Natural killer cell (primary cell): ENCODE results near the gene IP6K3. TPM values are rescaled to one million over a fixed set of nuclear protein-coding genes. Genes with fewer than 3 reads are reported as not detected.

Experiments used
- ATAC-seq, 3 donors: fragments of 150-1000 bp in 2 of 3; fragments of 200-7000 bp in 1 of 3; cut with Tn5 transposase; 1 replicate in 1 of 3; 2 replicates in 2 of 3; pipeline ENCODE4 v1.10.0; 2021; ENCODE audit warnings: mild to moderate bottlenecking in 2 of 3, moderate library complexity in 2 of 3
- DNase-seq, 2 donors: peaks; one replicate each; pipeline versions ENCODE4 v3.0.0 to v3.0.0-alpha.2; 2013 to 2021; ENCODE audit warnings: mixed read lengths in 1 of 2
- H3K27ac ChIP-seq: one replicate; pipeline ENCODE4 v1.5.1; 2013; ENCODE audit warnings: mild to moderate bottlenecking, low read length
- H3K27me3 ChIP-seq: one replicate; pipeline ENCODE4 v1.6.1; 2013; ENCODE audit warnings: low read length; ENCODE audit not compliant: control insufficient read depth, insufficient read depth
- H3K36me3 ChIP-seq: one replicate; pipeline ENCODE4 v1.6.1; 2013; ENCODE audit warnings: low read length; ENCODE audit not compliant: control insufficient read depth, insufficient read depth
- H3K4me1 ChIP-seq: one replicate; pipeline ENCODE4 v1.6.1; 2013; ENCODE audit warnings: low read length; ENCODE audit not compliant: control insufficient read depth, insufficient read depth
- H3K4me3 ChIP-seq: one replicate; pipeline ENCODE4 v1.5.1; 2013; ENCODE audit warnings: low read length
- H3K9me3 ChIP-seq: one replicate; pipeline ENCODE4 v1.6.1; 2013; ENCODE audit warnings: low read length; ENCODE audit not compliant: control insufficient read depth, insufficient read depth
- H3K27ac Mint-ChIP-seq, 2 donors: one replicate each; pipeline ENCODE4 v1.8.0; 2022; ENCODE audit warnings: mild to moderate bottlenecking in 2 of 2, mixed read lengths in 2 of 2, moderate library complexity in 1 of 2
- H3K27me3 Mint-ChIP-seq, 2 donors: one replicate each; pipeline ENCODE4 v1.8.0; 2022; ENCODE audit warnings: low read depth in 2 of 2, mixed read lengths in 2 of 2
- H3K36me3 Mint-ChIP-seq: one replicate; pipeline ENCODE4 v1.8.0; 2022; ENCODE audit warnings: mixed read lengths
- H3K4me1 Mint-ChIP-seq, 2 donors: one replicate each; pipeline ENCODE4 v1.8.0; 2022; ENCODE audit warnings: mixed read lengths in 2 of 2
- H3K4me3 Mint-ChIP-seq: one replicate; pipeline ENCODE4 v1.8.0; 2022; ENCODE audit warnings: mild to moderate bottlenecking, moderate library complexity, mixed read lengths
- H3K9me3 Mint-ChIP-seq, 2 donors: one replicate each; pipeline ENCODE4 v1.8.0; 2022; ENCODE audit warnings: mixed read lengths in 2 of 2
- whole genome bisulfite sequencing: methylation state at CpG from one replicate; pipeline ENCODE4 v1.1.7; 2013; ENCODE audit warnings: missing lambda C conversion rate; ENCODE audit not compliant: insufficient coverage; 5-methylcytosine and 5-hydroxymethylcytosine counted together
- intact Hi-C: fragments of 100-400 bp; cut with micrococcal nuclease; formaldehyde crosslinking; loops from one replicate; pipeline ENCODE4 v1.14.2; 2022
- total RNA-seq, 4 donors: library from RNA; stranded (reverse); fragments of 120-200 nt in 1 of 4; gene quantifications; one replicate each; pipeline versions ENCODE4 v1.2.3 to v1.2.4, GENCODE V29; 2013 to 2022
- TF ChIP-seq, protein P1 (sequence below): fragments of 200-600 bp; IDR thresholded peaks from one replicate; pipeline ENCODE4 v1.8.0; 2022; ENCODE audit warnings: antibody characterized with exemption

Gene IP6K3
- total RNA-seq, 3 donors from 2014 or later (not counting 1 experiment from before 2014, with no cell fraction given), result not detected

DNA sequence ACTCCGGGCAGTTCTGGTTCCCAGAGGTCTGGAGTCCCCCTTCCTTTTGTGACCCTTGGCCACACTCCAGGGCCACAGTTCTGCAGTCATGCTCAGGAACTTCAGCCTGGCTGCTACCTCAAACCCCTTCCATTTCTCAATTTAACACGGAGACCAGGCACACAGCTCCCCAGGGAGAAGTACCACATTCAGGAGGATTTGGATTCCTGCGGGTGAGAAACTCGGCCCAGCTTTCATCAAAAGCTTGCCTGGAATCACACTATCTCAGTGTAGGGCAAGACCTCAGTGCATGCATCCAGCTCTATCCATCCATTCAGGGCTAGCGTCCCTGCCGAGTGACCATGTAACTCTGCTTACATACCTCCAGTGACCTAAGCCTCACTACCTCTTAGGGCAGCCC lies 16.8 kb upstream of the IP6K3 start:
- Mint-ChIP-seq H3K27ac (no peak overlapping the region), H3K9me3 (no peaks in the 10 kb centered on the region), H3K27me3 (peaks cover 6 to 10% of the 10 kb centered on the region in 2 donors), H3K4me3 (no peak overlapping the region), H3K36me3 (no peaks in the 10 kb centered on the region), H3K4me1 (no peaks in the 10 kb centered on the region)
- WGBS, result 79% methylated on average over 6 of the region's 6 CpGs
- Histone ChIP-seq H3K9me3 (no peaks in the 10 kb centered on the region), H3K4me3 (no peak overlapping the region), H3K4me1 (no peaks in the 10 kb centered on the region), H3K36me3 (no peaks in the 10 kb centered on the region), H3K27me3 (no peaks in the 10 kb centered on the region), H3K27ac (no peak overlapping the region)
- DNase-seq, result no peak
- ATAC-seq, result no peak
- intact Hi-C loops, result no loop called here
- TF ChIP-seq, protein P1, sequence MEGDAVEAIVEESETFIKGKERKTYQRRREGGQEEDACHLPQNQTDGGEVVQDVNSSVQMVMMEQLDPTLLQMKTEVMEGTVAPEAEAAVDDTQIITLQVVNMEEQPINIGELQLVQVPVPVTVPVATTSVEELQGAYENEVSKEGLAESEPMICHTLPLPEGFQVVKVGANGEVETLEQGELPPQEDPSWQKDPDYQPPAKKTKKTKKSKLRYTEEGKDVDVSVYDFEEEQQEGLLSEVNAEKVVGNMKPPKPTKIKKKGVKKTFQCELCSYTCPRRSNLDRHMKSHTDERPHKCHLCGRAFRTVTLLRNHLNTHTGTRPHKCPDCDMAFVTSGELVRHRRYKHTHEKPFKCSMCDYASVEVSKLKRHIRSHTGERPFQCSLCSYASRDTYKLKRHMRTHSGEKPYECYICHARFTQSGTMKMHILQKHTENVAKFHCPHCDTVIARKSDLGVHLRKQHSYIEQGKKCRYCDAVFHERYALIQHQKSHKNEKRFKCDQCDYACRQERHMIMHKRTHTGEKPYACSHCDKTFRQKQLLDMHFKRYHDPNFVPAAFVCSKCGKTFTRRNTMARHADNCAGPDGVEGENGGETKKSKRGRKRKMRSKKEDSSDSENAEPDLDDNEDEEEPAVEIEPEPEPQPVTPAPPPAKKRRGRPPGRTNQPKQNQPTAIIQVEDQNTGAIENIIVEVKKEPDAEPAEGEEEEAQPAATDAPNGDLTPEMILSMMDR, result no peak

GRCh38 chr6:33762713-33763112 lies 16.0 kb upstream of the IP6K3 start:
- WGBS, result 92% methylated on average over 4 of the region's 4 CpGs
- H3K4me1 ChIP-seq, result no peaks in the 10 kb centered on the region
- H3K9me3 Mint-ChIP-seq, result no peaks in the 10 kb centered on the region
- H3K27me3 ChIP-seq, result no peaks in the 10 kb centered on the region
- no peak overlapping the region for H3K4me3 Mint-ChIP-seq
- H3K4me3 ChIP-seq, result no peak overlapping the region
- DNase-seq, result no peak
- no peak overlapping the region for H3K27ac Mint-ChIP-seq
- H3K36me3 ChIP-seq, result no peaks in the 10 kb centered on the region
- no peaks in the 10 kb centered on the region for H3K4me1 Mint-ChIP-seq
- TF ChIP-seq, protein P1, result no peak
- peaks cover 6 to 11% of the 10 kb centered on the region in 2 donors for H3K27me3 Mint-ChIP-seq
- intact Hi-C loops, result no loop called here
- ATAC-seq, result no peak
- no peak overlapping the region for H3K27ac ChIP-seq
- no peaks in the 10 kb centered on the region for H3K9me3 ChIP-seq
- H3K36me3 Mint-ChIP-seq, result no peaks in the 10 kb centered on the region

GRCh38 chr6:33761922-33762629 lies 15.4 kb upstream of the IP6K3 start:
- no peak overlapping the region for H3K27ac Mint-ChIP-seq

More at GRCh38 chr6:33761922-33762629, 15.4 kb upstream of the IP6K3 start:
- H3K36me3 Mint-ChIP-seq, result no peaks in the 10 kb centered on the region
- intact Hi-C loops, result no loop called here
- no peak overlapping the region for H3K4me3 ChIP-seq
- no peaks in the 10 kb centered on the region for H3K36me3 ChIP-seq
- H3K27me3 Mint-ChIP-seq, result peaks cover 1 to 9% of the 10 kb centered on the region in 2 donors
- no peak overlapping the region for H3K4me3 Mint-ChIP-seq
- H3K4me1 ChIP-seq, result no peaks in the 10 kb centered on the region
- H3K9me3 ChIP-seq, result no peaks in the 10 kb centered on the region
- H3K4me1 Mint-ChIP-seq, result no peaks in the 10 kb centered on the region
- ATAC-seq, result peak in 1 of 3 donors; percentile 42
- H3K9me3 Mint-ChIP-seq, result no peaks in the 10 kb centered on the region
- 69% methylated on average over 7 of the region's 7 CpGs for WGBS
- no peaks in the 10 kb centered on the region for H3K27me3 ChIP-seq
- DNase-seq, result peak in 1 of 2 donors; percentile 59
- no peak overlapping the region for H3K27ac ChIP-seq
- TF ChIP-seq, protein P1, result no peak
